ENCODE results near the gene MTHFD2.
A peak's percentile ranks its signal among the peaks of the same experiment; 100 is the strongest.

Gene MTHFD2

GRCh38 chr2:74201596-74201995 lies 3.2 kb downstream of the MTHFD2 start (continued):
- no peak for TF ChIP-seq ZNF561 (tag by site-specific recombination; IDR thresholded peaks at IDR 0.05; ENCODE audit: borderline replicate concordance)
- no peak for TF ChIP-seq KLF7 (tag by site-specific recombination; IDR thresholded peaks at IDR 0.05; ENCODE audit: borderline replicate concordance)
- TF ChIP-seq SCRT2 (tag by site-specific recombination; IDR thresholded peaks at IDR 0.05): no peak
- no peak for TF ChIP-seq ZBTB10 (tag by site-specific recombination; IDR thresholded peaks at IDR 0.05)
- TF ChIP-seq ZNF133 (tag by site-specific recombination; IDR thresholded peaks at IDR 0.05): no peak
- no peak for TF ChIP-seq RBAK (tag by site-specific recombination; IDR thresholded peaks at IDR 0.05)
- TF ChIP-seq ZBTB49 (tag by site-specific recombination; IDR thresholded peaks at IDR 0.05; ENCODE audit: low read depth): no peak
- TF ChIP-seq PRDM4 (tag by site-specific recombination; IDR thresholded peaks at IDR 0.05): no peak
- no peak for TF ChIP-seq ZBTB7A (tag by site-specific recombination; IDR thresholded peaks at IDR 0.05; ENCODE audit: low read depth)
- TF ChIP-seq KLF1 (tag by site-specific recombination; IDR thresholded peaks at IDR 0.05): no peak
- TF ChIP-seq ZNF16 (tag by site-specific recombination; IDR thresholded peaks at IDR 0.05; ENCODE audit: low read depth): no peak
- no peak for TF ChIP-seq ZNF146 (tag by site-specific recombination; IDR thresholded peaks at IDR 0.05)
- no peak for TF ChIP-seq ZBTB8A (tag by site-specific recombination; IDR thresholded peaks at IDR 0.05)
- TF ChIP-seq HOXA7 (CRISPR knock-in tag; IDR thresholded peaks at IDR 0.05; ENCODE audit: borderline replicate concordance): no peak
- TF ChIP-seq ZNF560 (tag by site-specific recombination; IDR thresholded peaks at IDR 0.05; ENCODE audit: borderline replicate concordance): no peak
- TF ChIP-seq ZNF366 (tag by site-specific recombination; conservative IDR thresholded peaks at IDR 0.05): 0 out of 2 replicates have a peak, but pooled peaks have one; percentile 19
- no peak for TF ChIP-seq MZF1 (tag by site-specific recombination; IDR thresholded peaks at IDR 0.05; ENCODE audit: borderline replicate concordance)
- no peak for TF ChIP-seq KLF8 (tag by site-specific recombination; IDR thresholded peaks at IDR 0.05)
- TF ChIP-seq ZNF544 (tag by site-specific recombination; IDR thresholded peaks at IDR 0.05): no peak
- no peak for TF ChIP-seq ZSCAN16 (tag by site-specific recombination; IDR thresholded peaks at IDR 0.05)
- TF ChIP-seq MEIS1 (CRISPR knock-in tag; IDR thresholded peaks at IDR 0.05; ENCODE audit: borderline replicate concordance): no peak
- TF ChIP-seq ZNF324 (tag by site-specific recombination; IDR thresholded peaks at IDR 0.05): no peak
- TF ChIP-seq PRDM10 (tag by site-specific recombination; IDR thresholded peaks at IDR 0.05): peak; percentile 87
- no peak for TF ChIP-seq ZNF621 (tag by site-specific recombination; IDR thresholded peaks at IDR 0.05)
- TF ChIP-seq ZNF157 (tag by site-specific recombination; IDR thresholded peaks at IDR 0.05): no peak
- no peak for TF ChIP-seq ZSCAN5A (tag by site-specific recombination; IDR thresholded peaks at IDR 0.05)
- no peak for TF ChIP-seq ZNF24 (tag by site-specific recombination; IDR thresholded peaks at IDR 0.05)
- TF ChIP-seq ZBTB44 (tag by site-specific recombination; IDR thresholded peaks at IDR 0.05): no peak

All from HEK293 (cell line).